NB4 (cell line): Measurements from ENCODE around the gene PRCD.

ENCODE experiments used
- DNase-seq: peaks from one replicate; pipeline ENCODE4 v3.0.0; 2010; ENCODE audit warnings: low read depth
- H3K4me3 ChIP-seq: one replicate; pipeline ENCODE4 v1.5.1; 2011; ENCODE audit warnings: mild to moderate bottlenecking, low read depth, low read length, moderate library complexity
- MYC ChIP-seq: IDR thresholded peaks from 2 replicates; pipeline ENCODE4 v1.6.1; 2011; ENCODE audit warnings: low read depth, low read length
- POLR2A ChIP-seq: IDR thresholded peaks from 2 replicates; pipeline ENCODE4 v1.6.1; 2011; ENCODE audit warnings: mild to moderate bottlenecking; ENCODE audit not compliant: insufficient read length; ENCODE audit errors: extremely low read depth
- TF ChIP-seq, protein P1 (sequence below): IDR thresholded peaks from one replicate; pipeline ENCODE4 v1.5.1; 2012; ENCODE audit warnings: low read depth, low read length
- TF ChIP-seq, protein P2 (sequence below): IDR thresholded peaks from 2 replicates; pipeline ENCODE4 v1.6.1; 2011; ENCODE audit warnings: low read depth, low read length

PRCD gene

DNA sequence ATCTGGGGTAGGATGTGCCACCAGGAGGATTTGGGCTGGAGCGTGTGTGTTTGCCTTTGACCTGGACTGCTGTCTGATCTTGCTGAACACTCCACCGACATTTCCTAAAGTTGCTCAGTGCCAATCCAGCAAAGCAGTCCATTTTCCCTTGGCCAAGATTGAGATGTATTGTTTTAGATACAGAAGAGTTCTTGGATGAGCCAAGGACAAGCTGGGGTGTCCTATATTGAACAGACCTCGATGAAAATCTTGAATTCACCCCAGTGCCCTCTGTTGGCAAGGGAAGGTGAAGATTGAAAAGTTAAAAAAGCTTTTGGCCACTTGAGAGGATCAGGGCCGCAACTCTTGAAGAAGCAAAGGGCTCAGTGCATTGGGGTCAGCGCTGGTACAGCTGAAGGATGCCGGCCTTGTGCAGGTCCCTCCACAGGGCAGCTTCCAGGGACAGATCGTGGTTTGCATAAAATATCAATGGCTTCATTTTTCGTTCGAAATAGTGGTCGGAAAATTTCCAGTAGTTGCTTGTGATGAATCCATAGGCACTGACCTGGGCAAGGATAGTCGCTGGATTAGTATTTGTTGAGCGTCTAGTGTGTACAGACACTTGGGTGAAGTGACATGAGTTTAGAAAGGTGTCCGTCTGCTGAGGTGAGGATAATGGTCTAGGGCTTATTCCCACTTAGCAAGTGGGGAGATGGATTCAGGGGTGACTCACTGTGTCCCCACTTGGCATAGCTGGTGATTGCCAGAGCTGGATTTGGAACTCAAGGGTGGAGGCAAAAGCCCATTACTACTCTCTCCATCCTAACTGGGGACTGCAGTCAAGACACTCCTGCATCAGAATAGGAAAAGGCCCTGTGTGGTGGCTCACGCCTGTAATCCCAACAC is 26.1 kb downstream of the PRCD start:
- peak; percentile 33 for DNase-seq
- peak; percentile 2 for TF ChIP-seq POLR2A
- no peak for TF ChIP-seq MYC
- no peak overlapping the region for H3K4me3 ChIP-seq

DNA sequence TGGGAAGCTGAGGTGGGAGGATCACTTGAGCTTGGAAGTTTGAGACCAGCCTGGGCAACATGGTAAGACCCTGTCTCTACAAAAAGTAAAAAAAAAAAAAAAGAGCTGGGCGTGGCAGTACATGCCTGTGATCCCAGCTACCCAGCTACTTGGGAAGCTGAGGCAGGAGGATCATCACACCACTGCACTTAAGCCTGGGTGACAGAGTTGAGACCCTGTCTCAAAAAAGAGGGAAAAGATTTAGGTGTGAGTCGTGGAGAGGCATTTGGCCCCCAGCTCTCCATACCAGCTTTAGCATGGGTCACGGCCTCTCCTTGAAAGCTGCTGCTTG is 26.7 kb downstream of the PRCD start:
- H3K4me3 ChIP-seq = no peak overlapping the region
- no peak for DNase-seq
- TF ChIP-seq MYC (no peak), POLR2A (no peak)
- TF ChIP-seq, protein P1, sequence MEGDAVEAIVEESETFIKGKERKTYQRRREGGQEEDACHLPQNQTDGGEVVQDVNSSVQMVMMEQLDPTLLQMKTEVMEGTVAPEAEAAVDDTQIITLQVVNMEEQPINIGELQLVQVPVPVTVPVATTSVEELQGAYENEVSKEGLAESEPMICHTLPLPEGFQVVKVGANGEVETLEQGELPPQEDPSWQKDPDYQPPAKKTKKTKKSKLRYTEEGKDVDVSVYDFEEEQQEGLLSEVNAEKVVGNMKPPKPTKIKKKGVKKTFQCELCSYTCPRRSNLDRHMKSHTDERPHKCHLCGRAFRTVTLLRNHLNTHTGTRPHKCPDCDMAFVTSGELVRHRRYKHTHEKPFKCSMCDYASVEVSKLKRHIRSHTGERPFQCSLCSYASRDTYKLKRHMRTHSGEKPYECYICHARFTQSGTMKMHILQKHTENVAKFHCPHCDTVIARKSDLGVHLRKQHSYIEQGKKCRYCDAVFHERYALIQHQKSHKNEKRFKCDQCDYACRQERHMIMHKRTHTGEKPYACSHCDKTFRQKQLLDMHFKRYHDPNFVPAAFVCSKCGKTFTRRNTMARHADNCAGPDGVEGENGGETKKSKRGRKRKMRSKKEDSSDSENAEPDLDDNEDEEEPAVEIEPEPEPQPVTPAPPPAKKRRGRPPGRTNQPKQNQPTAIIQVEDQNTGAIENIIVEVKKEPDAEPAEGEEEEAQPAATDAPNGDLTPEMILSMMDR = no peak
- TF ChIP-seq, protein P2, sequence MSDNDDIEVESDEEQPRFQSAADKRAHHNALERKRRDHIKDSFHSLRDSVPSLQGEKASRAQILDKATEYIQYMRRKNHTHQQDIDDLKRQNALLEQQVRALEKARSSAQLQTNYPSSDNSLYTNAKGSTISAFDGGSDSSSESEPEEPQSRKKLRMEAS = no peak

DNA sequence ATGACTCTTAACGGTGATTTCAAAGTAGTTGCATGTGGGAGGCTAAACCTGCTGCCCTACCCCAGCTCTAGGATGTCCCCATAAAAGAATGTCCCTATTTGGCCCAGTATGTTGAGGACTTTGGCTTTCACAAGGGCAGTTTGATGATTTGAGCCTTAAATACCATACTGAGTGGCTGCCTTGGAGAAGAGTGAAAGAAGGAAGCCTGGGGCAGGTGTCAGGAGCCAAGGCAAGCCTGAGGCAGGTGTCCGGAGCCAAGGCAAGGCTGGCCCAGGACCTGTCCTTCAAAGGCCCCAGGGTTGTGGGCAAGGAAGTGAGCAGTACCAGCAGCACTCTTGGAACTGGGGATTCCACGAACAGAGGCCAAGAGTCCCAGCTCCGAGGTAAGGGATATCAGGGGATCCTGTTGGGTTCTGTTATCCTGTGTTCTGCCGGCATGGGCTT is 27.2 kb downstream of the PRCD start:
- H3K4me3 ChIP-seq = no peak overlapping the region
- TF ChIP-seq, protein P1 = no peak
- TF ChIP-seq MYC (no peak), POLR2A (no peak)
- TF ChIP-seq, protein P2 = no peak
- no peak for DNase-seq

GRCh38 chr17:76567634-76568432 is 28.0 kb downstream of the PRCD start:
- no peak overlapping the region for H3K4me3 ChIP-seq
- TF ChIP-seq, protein P1 = no peak
- TF ChIP-seq POLR2A (no peak), MYC (no peak)
- TF ChIP-seq, protein P2 = no peak
- DNase-seq = peak; percentile 62

GRCh38 chr17:76568811-76569221 is 29.0 kb downstream of the PRCD start:
- no peak overlapping the region for H3K4me3 ChIP-seq
- no peak for DNase-seq
- no peak for TF ChIP-seq MYC

DNA sequence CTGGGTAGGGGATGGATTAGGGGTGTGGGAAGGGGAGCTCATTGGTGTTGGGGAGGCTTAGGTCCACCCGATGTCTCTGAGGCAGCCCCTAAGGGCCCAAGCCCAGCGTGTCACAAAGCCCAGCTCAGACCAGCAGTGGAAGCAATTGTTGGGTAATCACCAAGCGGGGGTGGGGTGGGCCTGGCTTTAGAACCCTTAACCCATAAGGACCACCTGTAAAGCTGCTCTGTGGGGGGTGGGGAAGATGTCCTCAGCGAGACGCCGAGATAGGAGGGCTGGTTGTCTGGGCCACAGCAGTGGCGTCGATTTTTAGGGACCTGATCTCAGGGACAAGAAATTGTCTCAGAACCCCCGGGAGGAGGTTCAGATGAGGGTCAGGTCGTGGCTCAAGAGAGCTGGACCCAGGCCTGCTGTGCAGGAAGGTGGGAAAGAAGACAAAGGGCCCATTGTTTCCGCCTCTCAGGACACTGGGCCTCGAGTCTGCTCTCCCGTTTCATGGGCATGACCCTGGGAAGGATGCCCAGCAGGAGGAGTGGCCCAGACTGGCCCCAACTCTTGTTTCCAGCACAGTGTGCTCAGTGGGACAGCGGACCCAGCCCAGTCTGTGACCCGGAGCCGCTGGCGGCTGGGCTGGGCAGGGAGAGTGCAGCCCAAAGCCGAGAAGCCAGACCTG is 29.9 kb downstream of the PRCD start:
- TF ChIP-seq POLR2A = no peak
- TF ChIP-seq, protein P2 = no peak
- H3K4me3 ChIP-seq = no peak overlapping the region
- DNase-seq = no peak

DNA sequence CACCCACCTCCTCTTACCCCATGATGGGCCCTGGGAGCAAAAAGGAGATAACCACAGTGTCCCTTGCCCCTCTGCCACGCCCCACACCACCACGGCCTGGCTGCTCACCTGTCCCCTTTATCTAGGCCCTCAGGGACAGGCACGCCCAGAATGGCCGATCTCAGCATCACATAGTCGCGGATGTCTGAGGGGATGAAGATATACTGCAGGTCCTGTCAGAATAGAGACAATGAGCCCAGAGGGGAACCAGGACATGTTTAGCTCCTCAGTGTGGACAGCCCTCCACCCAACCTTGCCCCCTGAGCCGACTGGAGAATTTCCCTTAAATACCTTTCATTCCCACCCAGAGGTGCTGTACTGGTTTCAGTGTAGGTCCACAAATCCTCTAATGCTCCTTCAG is 30.6 kb downstream of the PRCD start:
- no peak for DNase-seq
- no peak overlapping the region for H3K4me3 ChIP-seq
- TF ChIP-seq, protein P2 = no peak
- TF ChIP-seq MYC (no peak), POLR2A (no peak)
- TF ChIP-seq, protein P1 = no peak
